ENCODE data around the gene IGFBP2. TPM values are rescaled to one million over a fixed set of nuclear protein-coding genes. Genes with fewer than 3 reads are reported as not detected.

The IGFBP2 gene
- total RNA-seq, 4 donors from 2014 or later, result 59.5 to 398 (median 102) TPM

GRCh38 chr2:216700088-216700567 is 66.9 kb downstream of the IGFBP2 start:
- Histone ChIP-seq H3K36me3 (no peaks in the 10 kb centered on the region), H3K9me3 (no peaks in the 10 kb centered on the region), H3K27ac (peak overlapping the region; percentile 93 to 95), H3K4me1 (no peaks in the 10 kb centered on the region), H3K27me3 (no peaks in the 10 kb centered on the region), H3K4me3 (no peak overlapping the region)
- no peak for DNase-seq
- no peak for TF ChIP-seq POLR2A (IDR thresholded peaks at IDR 0.05)
- TF ChIP-seq, protein P1, sequence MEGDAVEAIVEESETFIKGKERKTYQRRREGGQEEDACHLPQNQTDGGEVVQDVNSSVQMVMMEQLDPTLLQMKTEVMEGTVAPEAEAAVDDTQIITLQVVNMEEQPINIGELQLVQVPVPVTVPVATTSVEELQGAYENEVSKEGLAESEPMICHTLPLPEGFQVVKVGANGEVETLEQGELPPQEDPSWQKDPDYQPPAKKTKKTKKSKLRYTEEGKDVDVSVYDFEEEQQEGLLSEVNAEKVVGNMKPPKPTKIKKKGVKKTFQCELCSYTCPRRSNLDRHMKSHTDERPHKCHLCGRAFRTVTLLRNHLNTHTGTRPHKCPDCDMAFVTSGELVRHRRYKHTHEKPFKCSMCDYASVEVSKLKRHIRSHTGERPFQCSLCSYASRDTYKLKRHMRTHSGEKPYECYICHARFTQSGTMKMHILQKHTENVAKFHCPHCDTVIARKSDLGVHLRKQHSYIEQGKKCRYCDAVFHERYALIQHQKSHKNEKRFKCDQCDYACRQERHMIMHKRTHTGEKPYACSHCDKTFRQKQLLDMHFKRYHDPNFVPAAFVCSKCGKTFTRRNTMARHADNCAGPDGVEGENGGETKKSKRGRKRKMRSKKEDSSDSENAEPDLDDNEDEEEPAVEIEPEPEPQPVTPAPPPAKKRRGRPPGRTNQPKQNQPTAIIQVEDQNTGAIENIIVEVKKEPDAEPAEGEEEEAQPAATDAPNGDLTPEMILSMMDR (IDR thresholded peaks at IDR 0.05), result no peak
- intact Hi-C loops (cut with DNase I; ENCODE audit: low total_unique reads), result no loop called here

DNA sequence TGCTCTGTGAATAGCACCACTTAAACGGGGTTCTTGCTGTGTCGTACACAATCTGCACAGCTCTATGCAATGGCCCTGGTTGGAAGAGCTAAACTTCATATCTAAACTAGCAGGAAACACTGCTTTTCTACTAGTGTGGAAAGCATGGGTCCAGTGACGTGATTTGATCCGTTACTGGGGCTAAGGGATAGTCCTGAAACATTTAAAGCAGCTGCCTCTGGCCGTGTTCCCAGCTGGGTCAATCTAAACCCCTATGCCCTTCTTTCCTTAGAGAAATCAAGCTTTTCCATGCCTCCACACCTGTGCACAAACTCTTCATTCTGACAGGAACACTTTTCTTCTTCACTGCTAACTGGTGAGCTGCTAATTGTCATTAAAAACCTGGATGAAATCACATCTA is 67.6 kb downstream of the IGFBP2 start:
- no peak overlapping the region for H3K4me3 ChIP-seq
- H3K9me3 ChIP-seq, result no peaks in the 10 kb centered on the region
- intact Hi-C loops (cut with DNase I; ENCODE audit: low total_unique reads), result no loop called here
- H3K27me3 ChIP-seq, result no peaks in the 10 kb centered on the region
- TF ChIP-seq, protein P1 (IDR thresholded peaks at IDR 0.05), result no peak
- no peak for TF ChIP-seq POLR2A (IDR thresholded peaks at IDR 0.05)
- no peaks in the 10 kb centered on the region for H3K4me1 ChIP-seq
- DNase-seq, result no peak
- peak overlapping the region; percentile 93 to 95 for H3K27ac ChIP-seq
- no peaks in the 10 kb centered on the region for H3K36me3 ChIP-seq

DNA sequence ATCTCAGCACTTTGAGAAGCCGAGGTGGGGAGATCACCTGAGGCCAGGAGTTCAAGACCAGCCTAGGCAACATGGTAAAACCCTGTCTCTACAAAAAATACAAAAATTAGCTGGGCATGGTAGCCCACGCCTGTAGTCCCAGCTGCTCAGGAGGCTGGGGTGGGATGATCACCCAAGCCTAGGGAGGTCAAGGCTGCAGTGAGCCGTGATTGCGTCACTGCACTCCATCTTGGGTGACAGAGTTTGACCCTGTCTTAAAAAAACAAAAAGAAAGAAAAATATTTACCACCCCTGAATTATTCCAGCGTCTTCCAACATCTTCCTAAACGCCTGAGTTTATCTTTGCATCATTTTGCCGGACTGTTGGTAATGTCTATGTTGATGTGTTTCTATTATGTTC is 68.3 kb downstream of the IGFBP2 start:
- no peaks in the 10 kb centered on the region for H3K9me3 ChIP-seq
- H3K4me3 ChIP-seq, result no peak overlapping the region
- intact Hi-C loops (cut with DNase I; ENCODE audit: low total_unique reads), result no loop called here
- TF ChIP-seq, protein P1 (IDR thresholded peaks at IDR 0.05), result no peak
- TF ChIP-seq POLR2A (IDR thresholded peaks at IDR 0.05), result no peak
- no peaks in the 10 kb centered on the region for H3K4me1 ChIP-seq
- H3K27ac ChIP-seq, result peak overlapping the region; percentile 93 to 95
- no peaks in the 10 kb centered on the region for H3K27me3 ChIP-seq
- no peaks in the 10 kb centered on the region for H3K36me3 ChIP-seq
- DNase-seq, result no peak

- Histone ChIP-seq H3K27me3 (no peaks in the 10 kb centered on the region), H3K4me3 (no peak overlapping the region), H3K4me1 (no peaks in the 10 kb centered on the region), H3K36me3 (no peaks in the 10 kb centered on the region), H3K9me3 (no peaks in the 10 kb centered on the region), H3K27ac (no peak overlapping the region)
- intact Hi-C loops (cut with DNase I; ENCODE audit: low total_unique reads), result no loop called here
- no peak for DNase-seq
- TF ChIP-seq POLR2A (IDR thresholded peaks at IDR 0.05), result no peak
- TF ChIP-seq, protein P1 (IDR thresholded peaks at IDR 0.05), result no peak
Measured at GRCh38 chr2:216702756-216703155, 69.5 kb downstream of the IGFBP2 start.

- no peaks in the 10 kb centered on the region for H3K9me3 ChIP-seq
- no peaks in the 10 kb centered on the region for H3K27me3 ChIP-seq
- TF ChIP-seq POLR2A (IDR thresholded peaks at IDR 0.05), result no peak
- TF ChIP-seq, protein P1 (IDR thresholded peaks at IDR 0.05), result no peak
- no peak overlapping the region for H3K4me3 ChIP-seq
- peak overlapping the region; percentile 74 to 88 for H3K27ac ChIP-seq
- H3K4me1 ChIP-seq, result peaks cover 16 to 19% of the 10 kb centered on the region in 2 donors
- DNase-seq, result peak; percentile 69 to 72
- intact Hi-C loops (cut with DNase I; ENCODE audit: low total_unique reads), result no loop called here
- H3K36me3 ChIP-seq, result no peaks in the 10 kb centered on the region
Measured at GRCh38 chr2:216710551-216711301, 77.5 kb downstream of the IGFBP2 start.

Measured in uterus (tissue), 4 donors.